Measurements from ENCODE around the gene DRD1.
A peak's percentile ranks its signal among the peaks of the same experiment; 100 is the strongest.

The DRD1 gene

GRCh38 chr5:175465282-175465681 is 21.3 kb upstream of the DRD1 start:
- CTCF ChIA-PET: interaction anchor here (0.8 to 2.5 kb wide), 11 partner anchors 9 to 514 kb away, joined by 3 to 18 read pairs (median 4); partner anchors contain the start of gene SFXN1
- DNase-seq (ENCODE audit: low read depth, low spot score): no peak
- no peak for TF ChIP-seq CTCF (IDR thresholded peaks at IDR 0.05; ENCODE audit: insufficient read depth, low read length, missing control alignments)
- POLR2A ChIA-PET: no interaction called here
- H3K4me3 ChIP-seq (ENCODE audit: low read depth, low read length): no peak overlapping the region

GRCh38 chr5:175464942-175465233 is 20.9 kb upstream of the DRD1 start:
- CTCF ChIA-PET: interaction anchor here (0.8 to 2.5 kb wide), 11 partner anchors 9 to 514 kb away, joined by 3 to 18 read pairs (median 4); partner anchors contain the start of gene SFXN1
- no peak overlapping the region for H3K4me3 ChIP-seq (ENCODE audit: low read depth, low read length)
- no peak for TF ChIP-seq CTCF (IDR thresholded peaks at IDR 0.05; ENCODE audit: insufficient read depth, low read length, missing control alignments)
- POLR2A ChIA-PET: no interaction called here
- DNase-seq (ENCODE audit: low read depth, low spot score): no peak

- CTCF ChIA-PET: interaction anchor here (0.9 to 2.5 kb wide), 13 partner anchors 10 to 622 kb away, joined by 3 to 18 read pairs (median 4); partner anchors contain the start of gene SFXN1
- POLR2A ChIA-PET: no interaction called here
- H3K4me3 ChIP-seq (ENCODE audit: low read depth, low read length): no peak overlapping the region
- peak; percentile 83 for TF ChIP-seq CTCF (IDR thresholded peaks at IDR 0.05; ENCODE audit: insufficient read depth, low read length, missing control alignments)
- no peak for DNase-seq (ENCODE audit: low read depth, low spot score)
Measured at GRCh38 chr5:175464074-175464941, 20.3 kb upstream of the DRD1 start.

- ChIA-PET POLR2A (no interaction called here), CTCF (interaction anchor here (0.9 to 2.5 kb wide), 6 partner anchors 12 to 621 kb away, joined by 3 to 9 read pairs (median 4); no protein-coding TSS in a partner anchor)
- no peak for DNase-seq (ENCODE audit: low read depth, low spot score)
- TF ChIP-seq CTCF (IDR thresholded peaks at IDR 0.05; ENCODE audit: insufficient read depth, low read length, missing control alignments): no peak
- no peak overlapping the region for H3K4me3 ChIP-seq (ENCODE audit: low read depth, low read length)
Measured at GRCh38 chr5:175463641-175464040, 19.7 kb upstream of the DRD1 start.

GRCh38 chr5:175461370-175461769 is 17.4 kb upstream of the DRD1 start:
- no peak for DNase-seq (ENCODE audit: low read depth, low spot score)
- H3K4me3 ChIP-seq (ENCODE audit: low read depth, low read length): no peak overlapping the region
- CTCF ChIA-PET: interaction anchor here (1.4 kb wide), 1 partner anchor 508 kb away, joined by 5 read pairs; no protein-coding TSS in a partner anchor
- POLR2A ChIA-PET: no interaction called here
- no peak for TF ChIP-seq CTCF (IDR thresholded peaks at IDR 0.05; ENCODE audit: insufficient read depth, low read length, missing control alignments)

GRCh38 chr5:175460552-175460951 is 16.6 kb upstream of the DRD1 start:
- TF ChIP-seq CTCF (IDR thresholded peaks at IDR 0.05; ENCODE audit: insufficient read depth, low read length, missing control alignments): no peak
- no peak overlapping the region for H3K4me3 ChIP-seq (ENCODE audit: low read depth, low read length)
- no peak for DNase-seq (ENCODE audit: low read depth, low spot score)
- ChIA-PET POLR2A (interaction anchor here (0.6 kb wide), 1 partner anchor 18 kb away, joined by 3 read pairs; the partner anchor contains the start of gene SFXN1), CTCF (interaction anchor here (0.7 to 1.4 kb wide), 3 partner anchors 18 to 509 kb away, joined by 3 to 5 read pairs (median 4); partner anchors contain the start of gene SFXN1)
